ENCODE results near the gene CUL9. TPM values are rescaled to one million over a fixed set of nuclear protein-coding genes. Genes with fewer than 3 reads are reported as not detected.

Gene CUL9
- total RNA-seq, 1 experiment from 2014 or later = 21.9 TPM

DNA sequence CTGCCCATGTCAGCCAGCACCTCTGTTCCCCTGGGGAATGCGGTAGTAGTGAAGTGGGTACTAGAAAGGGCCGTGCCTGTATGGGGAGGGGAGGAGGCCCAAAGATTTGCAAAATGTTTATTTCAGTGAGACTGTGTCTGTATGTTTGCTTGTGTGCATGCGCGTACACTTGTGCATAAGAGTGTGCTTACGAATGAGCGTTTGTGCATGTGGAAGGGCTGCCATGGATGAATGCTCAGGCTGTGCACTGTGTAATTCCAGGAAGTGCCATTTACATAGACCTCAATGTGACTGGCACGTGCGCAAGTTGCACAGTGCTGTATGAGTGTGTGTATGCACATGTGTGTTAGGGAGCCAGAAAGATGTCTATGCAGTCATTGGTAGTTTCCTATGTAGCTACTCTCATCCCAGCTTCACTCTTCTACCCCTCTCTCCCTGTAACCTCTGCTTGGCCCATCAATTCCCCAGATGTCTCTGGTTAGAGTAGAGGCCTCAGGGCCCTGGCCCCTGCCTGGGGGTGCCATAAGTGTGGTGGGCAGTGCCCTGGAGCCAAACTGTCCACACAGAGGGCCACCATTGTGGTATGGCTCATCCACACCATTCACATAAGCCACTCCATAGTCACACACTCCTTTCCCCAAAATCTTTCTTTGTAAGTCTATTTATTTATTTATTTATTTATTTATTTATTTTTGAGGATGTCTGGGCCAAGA lies 89.3 kb downstream of the CUL9 start:
- no peak for DNase-seq (ENCODE audit: low read depth)

DNA sequence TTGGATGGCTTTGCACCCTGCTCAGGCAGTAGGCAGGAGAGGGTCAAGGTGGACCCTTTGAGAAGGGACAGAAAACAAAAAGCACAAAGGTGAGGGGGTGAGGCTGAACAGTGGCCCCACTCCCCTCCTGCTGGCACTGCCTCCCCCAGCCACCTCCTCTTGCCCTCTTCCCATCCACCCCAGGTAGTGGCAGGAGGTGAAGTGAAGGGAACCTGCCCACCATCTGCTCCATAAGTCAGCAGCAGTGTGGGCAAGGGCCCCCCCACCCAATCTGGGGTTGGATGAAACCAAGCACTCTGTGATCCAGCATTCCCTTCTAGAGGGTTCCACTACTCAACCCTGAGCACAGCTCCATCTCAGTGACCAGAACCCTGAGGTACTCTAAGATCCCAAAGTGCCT lies 89.9 kb downstream of the CUL9 start:
- DNase-seq (ENCODE audit: low read depth) = no peak

DNA sequence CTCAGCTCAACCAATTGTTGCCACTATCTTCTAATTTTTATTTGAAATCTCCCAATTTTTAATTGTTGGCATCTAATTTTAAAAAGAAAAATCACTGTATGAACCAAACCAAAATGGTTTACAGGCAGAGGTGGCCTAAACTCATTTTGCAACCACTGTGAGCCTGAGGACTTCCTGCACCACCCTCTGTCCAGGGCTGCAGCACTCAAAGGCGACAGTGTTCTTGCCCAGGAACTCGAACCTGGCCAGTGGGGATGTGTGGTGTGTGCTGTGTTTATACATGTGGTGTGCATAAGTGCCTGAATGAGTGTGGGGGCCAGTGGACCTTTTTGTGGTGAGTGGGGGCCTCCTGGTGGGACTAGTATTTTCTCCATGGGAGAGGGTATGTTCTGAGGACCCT lies 91.7 kb downstream of the CUL9 start:
- no peak for DNase-seq (ENCODE audit: low read depth)

Other genes starting within 250 kb of the CUL9 start
- 0.54 TPM in 1 of 2 replicates, not detected in the other for gene GNMT, start 221.4 kb upstream of the CUL9 start, total RNA-seq (2014; rRNA removed; shearing (Covaris generic))
- 13.8 and 14.2 TPM in 2 replicates for gene PEX6, start 203.0 kb upstream of the CUL9 start, total RNA-seq (2014; rRNA removed; shearing (Covaris generic))
- 66.6 and 94.2 TPM in 2 replicates for gene PPP2R5D, start 197.6 kb upstream of the CUL9 start, total RNA-seq (2014; rRNA removed; shearing (Covaris generic))
- gene MEA1, start 168.2 kb upstream of the CUL9 start, total RNA-seq (2014; rRNA removed; shearing (Covaris generic)) = 172 and 224 TPM in 2 replicates
- 101 and 118 TPM in 2 replicates for gene KLHDC3, start 167.9 kb upstream of the CUL9 start, total RNA-seq (2014; rRNA removed; shearing (Covaris generic))
- gene RRP36, start 160.6 kb upstream of the CUL9 start, total RNA-seq (2014; rRNA removed; shearing (Covaris generic)) = 153 and 195 TPM in 2 replicates
- gene CUL7, start 128.3 kb upstream of the CUL9 start, total RNA-seq (2014; rRNA removed; shearing (Covaris generic)) = 8.3 and 17.7 TPM in 2 replicates
- gene MRPL2, start 122.8 kb upstream of the CUL9 start, total RNA-seq (2014; rRNA removed; shearing (Covaris generic)) = 43.4 and 55.4 TPM in 2 replicates
- gene KLC4, start 122.6 kb upstream of the CUL9 start, total RNA-seq (2014; rRNA removed; shearing (Covaris generic)) = 14.7 and 21.1 TPM in 2 replicates
- 76.3 and 162 TPM in 2 replicates for gene PTK7, start 105.9 kb upstream of the CUL9 start, total RNA-seq (2014; rRNA removed; shearing (Covaris generic))
- 15.6 and 26.5 TPM in 2 replicates for gene SRF, start 10.9 kb upstream of the CUL9 start, total RNA-seq (2014; rRNA removed; shearing (Covaris generic))
- gene DNPH1, start 47.3 kb downstream of the CUL9 start, total RNA-seq (2014; rRNA removed; shearing (Covaris generic)) = 19.3 and 24.3 TPM in 2 replicates
- gene TTBK1, start 61.3 kb downstream of the CUL9 start, total RNA-seq (2014; rRNA removed; shearing (Covaris generic)) = under 0.01 TPM in 1 of 2 replicates, not detected in the other
- not detected in 2 replicates for gene SLC22A7, start 116.1 kb downstream of the CUL9 start, total RNA-seq (2014; rRNA removed; shearing (Covaris generic))
- gene CRIP3, start 126.6 kb downstream of the CUL9 start, total RNA-seq (2014; rRNA removed; shearing (Covaris generic)) = not detected in 2 replicates
- gene ZNF318, start 187.5 kb downstream of the CUL9 start, total RNA-seq (2014; rRNA removed; shearing (Covaris generic)) = 8.4 and 10.9 TPM in 2 replicates
- gene ABCC10, start 245.3 kb downstream of the CUL9 start, total RNA-seq (2014; rRNA removed; shearing (Covaris generic)) = 11.7 and 16.5 TPM in 2 replicates

Data from M059J (cell line).